HTERT RPE-1 (cell line): Measurements from ENCODE around the gene CELA2B.
"Not testable (repeated sequence)": the region's sequence is repeated elsewhere in the genome, so short reads cannot be mapped to it uniquely, and the experiment has no call there.

Source experiments
- in situ Hi-C: fragments of 300-500 bp; cut with MboI; formaldehyde crosslinking; loops from 4 replicates; pipeline ENCODE4 v1.14.3; 2020; ENCODE audit warnings: low sequenced_read_pairs

Gene CELA2B

GRCh38 chr1:15444468-15445389 is 31.2 kb upstream of the CELA2B start:
- in situ Hi-C loops: no loop called here

- in situ Hi-C loops: no loop called here
Measured at GRCh38 chr1:15445390-15446122, 30.3 kb upstream of the CELA2B start.

GRCh38 chr1:15446212-15446611 is 29.7 kb upstream of the CELA2B start:
- in situ Hi-C loops: no loop called here

GRCh38 chr1:15448877-15449462 is 26.9 kb upstream of the CELA2B start:
- in situ Hi-C loops: no loop called here

GRCh38 chr1:15449567-15449966 is 26.3 kb upstream of the CELA2B start:
- in situ Hi-C loops: no loop called here

- in situ Hi-C loops: no loop called here
Measured at GRCh38 chr1:15451014-15451722, 24.7 kb upstream of the CELA2B start.

- in situ Hi-C loops: no loop called here
Measured at GRCh38 chr1:15452216-15452615, 23.7 kb upstream of the CELA2B start.

GRCh38 chr1:15452866-15453571 is 22.9 kb upstream of the CELA2B start:
- in situ Hi-C loops: no loop called here

GRCh38 chr1:15453734-15454133 is 22.2 kb upstream of the CELA2B start:
- in situ Hi-C loops: no loop called here

GRCh38 chr1:15454256-15454655 is 21.6 kb upstream of the CELA2B start:
- in situ Hi-C loops: no loop called here

- in situ Hi-C loops: no loop called here
Measured at GRCh38 chr1:15455522-15455921, 20.4 kb upstream of the CELA2B start.

- in situ Hi-C loops: no loop called here
Measured at GRCh38 chr1:15456313-15456954, 19.5 kb upstream of the CELA2B start, which contains the start of gene CELA2A. Gene CELA2A, plus strand, starts transcription at chr1:15456732. Its CDS starts 22 bp downstream, at chr1:15456754.

GRCh38 chr1:15457585-15457984 is 18.3 kb upstream of the CELA2B start:
- in situ Hi-C loops: no loop called here

- in situ Hi-C loops: not testable (repeated sequence)
Measured at GRCh38 chr1:15458388-15458787, 17.5 kb upstream of the CELA2B start.

GRCh38 chr1:15459771-15460707 is 15.9 kb upstream of the CELA2B start:
- in situ Hi-C loops: no loop called here

GRCh38 chr1:15460708-15461095 is 15.2 kb upstream of the CELA2B start:
- in situ Hi-C loops: no loop called here

- in situ Hi-C loops: not testable (repeated sequence)
Measured at GRCh38 chr1:15463064-15463800, 12.7 kb upstream of the CELA2B start.

GRCh38 chr1:15463926-15464322 is 12.0 kb upstream of the CELA2B start:
- in situ Hi-C loops: not testable (repeated sequence)
